22Rv1 (cell line): ENCODE results near the gene SQOR.

Source experiments
- ZFX ChIP-seq: fragments of 450-650 bp; IDR thresholded peaks from 2 replicates; pipeline ENCODE4 v1.6.1; 2017; ENCODE audit warnings: antibody characterized with exemption, borderline replicate concordance
- TF ChIP-seq, protein P1 (sequence below): fragments of 450-650 bp; IDR thresholded peaks from 2 replicates; pipeline ENCODE4 v1.5.1; 2017; ENCODE audit warnings: mild to moderate bottlenecking

DNA sequence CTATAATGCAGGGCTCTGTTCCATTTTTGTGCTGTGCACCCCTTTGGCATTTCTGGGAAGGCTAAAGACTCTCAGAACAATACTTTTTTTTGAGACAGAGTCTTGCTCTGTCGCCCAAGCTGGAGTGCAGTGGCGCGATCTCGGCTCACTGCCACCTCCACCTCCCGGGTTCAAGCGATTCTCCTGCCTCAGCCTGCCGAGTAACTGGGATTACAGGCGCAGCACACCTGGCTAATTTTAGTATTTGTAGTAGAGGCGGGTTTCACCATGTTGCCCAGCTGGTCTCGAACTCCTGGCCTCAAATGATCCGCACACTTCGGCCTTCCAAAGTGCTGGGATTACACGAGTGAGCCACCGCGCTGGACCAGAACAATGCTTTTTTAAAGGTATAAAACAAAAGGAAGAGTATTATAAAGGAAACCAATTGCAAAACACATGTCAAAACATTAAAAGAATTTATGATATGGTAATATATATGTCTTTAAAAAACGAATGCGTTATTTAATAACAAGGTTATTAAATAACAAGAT lies 999 bp downstream of the SQOR start:
- TF ChIP-seq, protein P1, sequence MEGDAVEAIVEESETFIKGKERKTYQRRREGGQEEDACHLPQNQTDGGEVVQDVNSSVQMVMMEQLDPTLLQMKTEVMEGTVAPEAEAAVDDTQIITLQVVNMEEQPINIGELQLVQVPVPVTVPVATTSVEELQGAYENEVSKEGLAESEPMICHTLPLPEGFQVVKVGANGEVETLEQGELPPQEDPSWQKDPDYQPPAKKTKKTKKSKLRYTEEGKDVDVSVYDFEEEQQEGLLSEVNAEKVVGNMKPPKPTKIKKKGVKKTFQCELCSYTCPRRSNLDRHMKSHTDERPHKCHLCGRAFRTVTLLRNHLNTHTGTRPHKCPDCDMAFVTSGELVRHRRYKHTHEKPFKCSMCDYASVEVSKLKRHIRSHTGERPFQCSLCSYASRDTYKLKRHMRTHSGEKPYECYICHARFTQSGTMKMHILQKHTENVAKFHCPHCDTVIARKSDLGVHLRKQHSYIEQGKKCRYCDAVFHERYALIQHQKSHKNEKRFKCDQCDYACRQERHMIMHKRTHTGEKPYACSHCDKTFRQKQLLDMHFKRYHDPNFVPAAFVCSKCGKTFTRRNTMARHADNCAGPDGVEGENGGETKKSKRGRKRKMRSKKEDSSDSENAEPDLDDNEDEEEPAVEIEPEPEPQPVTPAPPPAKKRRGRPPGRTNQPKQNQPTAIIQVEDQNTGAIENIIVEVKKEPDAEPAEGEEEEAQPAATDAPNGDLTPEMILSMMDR, result peak; percentile 46
- TF ChIP-seq ZFX, result no peak
